WTC11 (cell line): Measurements from ENCODE around the gene HIPK2. TPM values are rescaled to one million over a fixed set of nuclear protein-coding genes. Genes with fewer than 3 reads are reported as not detected.

Source experiments
- ATAC-seq: fragments of 200-7000 bp; cut with Tn5 transposase; 2 replicates; pipeline ENCODE4 v1.10.0; 2021; ENCODE audit warnings: mild to moderate bottlenecking, moderate library complexity
- CTCF ChIA-PET: fragments of 300-600 bp; sonication (Branson Sonifier 250); formaldehyde crosslinking; loops from one replicate; lab custom pipeline; 2021; ENCODE audit warnings: antibody characterized with exemption; lab: Charles Lee
- POLR2A ChIA-PET: fragments of 350-600 bp; sonication (Branson Sonifier 250); formaldehyde crosslinking; loops from one replicate; lab custom pipeline; 2021; ENCODE audit warnings: antibody characterized with exemption; lab: Charles Lee
- DNase-seq: peaks from one replicate; pipeline ENCODE4 v3.0.0; 2021; ENCODE audit warnings: low spot score
- H3K27ac Mint-ChIP-seq: 2 replicates; pipeline ENCODE4 v1.8.0; 2021; ENCODE audit warnings: mixed read lengths
- H3K27me3 Mint-ChIP-seq: 2 replicates; pipeline ENCODE4 v1.8.0; 2021; ENCODE audit warnings: low read depth, mild to moderate bottlenecking, moderate library complexity, mixed read lengths
- H3K36me3 Mint-ChIP-seq: 2 replicates; pipeline ENCODE4 v1.8.0; 2021; ENCODE audit warnings: mixed read lengths
- H3K4me1 Mint-ChIP-seq: 2 replicates; pipeline ENCODE4 v1.8.0; 2022; ENCODE audit warnings: mixed read lengths
- H3K4me3 Mint-ChIP-seq: 2 replicates; pipeline ENCODE4 v1.8.0; 2021; ENCODE audit warnings: mild to moderate bottlenecking, moderate library complexity, mixed read lengths
- H3K9me3 Mint-ChIP-seq: 2 replicates; pipeline ENCODE4 v1.8.0; 2021; ENCODE audit warnings: mixed read lengths
- ATF6 ChIP-seq: sonication (generic); formaldehyde crosslinking; IDR thresholded peaks from 2 replicates; pipeline ENCODE4 v1.8.1; 2023; ENCODE audit warnings: mild to moderate bottlenecking, missing genetic modification reagents
- E2F5 ChIP-seq: sonication (generic); formaldehyde crosslinking; IDR thresholded peaks from 2 replicates; pipeline ENCODE4 v1.8.1; 2022; ENCODE audit warnings: mild to moderate bottlenecking, moderate library complexity, missing genetic modification reagents
- ETV6 ChIP-seq: sonication (generic); formaldehyde crosslinking; IDR thresholded peaks from 2 replicates; pipeline ENCODE4 v1.8.1; 2022; ENCODE audit warnings: mild to moderate bottlenecking, missing genetic modification reagents
- FOXJ3 ChIP-seq: sonication (generic); formaldehyde crosslinking; IDR thresholded peaks from 2 replicates; pipeline ENCODE4 v1.9.0; 2021; ENCODE audit warnings: missing genetic modification reagents, mild to moderate bottlenecking, borderline replicate concordance
- FOXP1 ChIP-seq: sonication (generic); formaldehyde crosslinking; IDR thresholded peaks from 2 replicates; pipeline ENCODE4 v1.8.0; 2022; ENCODE audit warnings: missing genetic modification reagents, mild to moderate bottlenecking, moderate library complexity, borderline replicate concordance
- GTF2I ChIP-seq: fragments of 250-450 bp; sonication (Bioruptor Pico); conservative IDR thresholded peaks from 2 replicates; pipeline ENCODE4 v1.4.0; 2021; ENCODE audit warnings: mild to moderate bottlenecking
- HMGXB4 ChIP-seq: sonication (generic); formaldehyde crosslinking; IDR thresholded peaks from 2 replicates; pipeline ENCODE4 v1.8.1; 2023; ENCODE audit warnings: mild to moderate bottlenecking, moderate library complexity, missing genetic modification reagents
- IRF1 ChIP-seq: sonication (generic); formaldehyde crosslinking; IDR thresholded peaks from 2 replicates; pipeline ENCODE4 v1.8.0; 2023; ENCODE audit warnings: missing genetic modification reagents
- KAT7 ChIP-seq: sonication (generic); formaldehyde crosslinking; IDR thresholded peaks from 2 replicates; pipeline ENCODE4 v1.8.1; 2023; ENCODE audit warnings: missing genetic modification reagents, mild to moderate bottlenecking, borderline replicate concordance
- NFATC4 ChIP-seq: fragments of 250-450 bp; sonication (Bioruptor Pico); IDR thresholded peaks from 2 replicates; pipeline ENCODE4 v1.9.0; 2021; ENCODE audit warnings: mild to moderate bottlenecking
- NR1H2 ChIP-seq: sonication (generic); formaldehyde crosslinking; IDR thresholded peaks from 2 replicates; pipeline ENCODE4 v1.9.0; 2021; ENCODE audit warnings: mild to moderate bottlenecking, moderate library complexity, missing genetic modification reagents
- PRDM15 ChIP-seq: sonication (generic); formaldehyde crosslinking; IDR thresholded peaks from 2 replicates; pipeline ENCODE4 v1.8.0; 2022; ENCODE audit warnings: missing genetic modification reagents
- SMAD3 ChIP-seq: sonication (generic); formaldehyde crosslinking; IDR thresholded peaks from 2 replicates; pipeline ENCODE4 v1.8.0; 2022; ENCODE audit warnings: missing genetic modification reagents, mild to moderate bottlenecking, borderline replicate concordance
- SP1 ChIP-seq: sonication (generic); formaldehyde crosslinking; conservative IDR thresholded peaks from 2 replicates; pipeline ENCODE4 v1.8.1; 2022; ENCODE audit warnings: missing genetic modification reagents
- ZBTB21 ChIP-seq: sonication (generic); formaldehyde crosslinking; IDR thresholded peaks from 2 replicates; pipeline ENCODE4 v1.8.1; 2023; ENCODE audit warnings: mild to moderate bottlenecking, missing genetic modification reagents, borderline replicate concordance
- ZNF219 ChIP-seq: sonication (generic); formaldehyde crosslinking; IDR thresholded peaks from 2 replicates; pipeline ENCODE4 v1.8.0; 2023; ENCODE audit warnings: missing genetic modification reagents, mild to moderate bottlenecking, borderline replicate concordance
- ZNF423 ChIP-seq: fragments of 250-450 bp; sonication (Bioruptor Pico); IDR thresholded peaks from 2 replicates; pipeline ENCODE4 v2.1.2; 2022; ENCODE audit warnings: mild to moderate bottlenecking, moderate library complexity
- ZNF671 ChIP-seq: fragments of 250-450 bp; sonication (Bioruptor Pico); IDR thresholded peaks from 2 replicates; pipeline ENCODE4 v1.8.0; 2021; ENCODE audit warnings: mild to moderate bottlenecking
- total RNA-seq: library from RNA; stranded (reverse); gene quantifications from 3 replicates; pipeline ENCODE4 v1.2.3, GENCODE V29; 2021

Gene HIPK2
- total RNA-seq, 1 experiment from 2014 or later = 25.3 TPM

- no peak for TF ChIP-seq E2F5 (CRISPR knock-in tag)
- POLR2A ChIA-PET = no interaction called here
- no peaks in the 10 kb centered on the region for H3K9me3 Mint-ChIP-seq
These were observed 28.3 kb downstream of the HIPK2 start for GRCh38 chr7:139749545-139749944.

GRCh38 chr7:139748941-139749340 is 28.9 kb downstream of the HIPK2 start:
- H3K4me1 Mint-ChIP-seq = peaks cover 21% of the 10 kb centered on the region
- H3K4me3 Mint-ChIP-seq = no peak overlapping the region
- ATAC-seq (no peak), DNase-seq (no peak)
- TF ChIP-seq ZNF671 (CRISPR knock-in tag) (no peak), KAT7 (CRISPR knock-in tag) (no peak)
- POLR2A ChIA-PET = no interaction called here
- H3K27ac Mint-ChIP-seq = no peak overlapping the region
- no peaks in the 10 kb centered on the region for H3K9me3 Mint-ChIP-seq
- H3K36me3 Mint-ChIP-seq = no peaks in the 10 kb centered on the region
- CTCF ChIA-PET = no interaction called here
- no peaks in the 10 kb centered on the region for H3K27me3 Mint-ChIP-seq

More at GRCh38 chr7:139749545-139749944, 28.3 kb downstream of the HIPK2 start:
- CTCF ChIA-PET = no interaction called here
- Mint-ChIP-seq H3K36me3 (no peaks in the 10 kb centered on the region), H3K27ac (no peak overlapping the region), H3K27me3 (no peaks in the 10 kb centered on the region), H3K4me3 (no peak overlapping the region), H3K4me1 (peaks cover 21% of the 10 kb centered on the region)
- DNase-seq = no peak
- no peak for ATAC-seq

- no peak overlapping the region for H3K4me3 Mint-ChIP-seq
- no peak for DNase-seq
- no peak for ATAC-seq
- no peak overlapping the region for H3K27ac Mint-ChIP-seq
- no peak for TF ChIP-seq ZNF219
- TF ChIP-seq NR1H2 (CRISPR knock-in tag) = no peak
- no peak for TF ChIP-seq FOXJ3 (CRISPR knock-in tag)
- no peak for TF ChIP-seq ZNF671 (CRISPR knock-in tag)
- TF ChIP-seq HMGXB4 = no peak
- TF ChIP-seq GTF2I (CRISPR knock-in tag) = no peak
- TF ChIP-seq ZNF423 (CRISPR knock-in tag) = no peak
- TF ChIP-seq FOXP1 (CRISPR knock-in tag) = no peak
- no peak for TF ChIP-seq IRF1
- TF ChIP-seq SMAD3 = no peak
- no peak for TF ChIP-seq ETV6 (CRISPR knock-in tag)
- no peak for TF ChIP-seq ATF6
- TF ChIP-seq ZBTB21 (CRISPR knock-in tag) = no peak
- TF ChIP-seq NFATC4 (CRISPR knock-in tag) = no peak
- no peak for TF ChIP-seq SP1 (CRISPR knock-in tag)
- TF ChIP-seq PRDM15 (CRISPR knock-in tag) = no peak
- no peaks in the 10 kb centered on the region for H3K9me3 Mint-ChIP-seq
- ChIA-PET CTCF (interaction anchor here (0.5 kb wide), 1 partner anchor 78 kb away, joined by 6 read pairs; no protein-coding TSS in a partner anchor), POLR2A (no interaction called here)
- H3K27me3 Mint-ChIP-seq = no peaks in the 10 kb centered on the region
- H3K36me3 Mint-ChIP-seq = no peaks in the 10 kb centered on the region
- peaks cover 21% of the 10 kb centered on the region for H3K4me1 Mint-ChIP-seq
These were observed 29.4 kb downstream of the HIPK2 start for GRCh38 chr7:139748373-139748765.
